Measurements from ENCODE around the gene UQCRC1. TPM values are rescaled to one million over a fixed set of nuclear protein-coding genes. Genes with fewer than 3 reads are reported as not detected.

UQCRC1 gene
- total RNA-seq, 1 donor from 2014 or later: 240 TPM

GRCh38 chr3:48588230-48588629 lies 21.2 kb downstream of the UQCRC1 start:
- H3K4me1 ChIP-seq: no peaks in the 10 kb centered on the region
- Mint-ChIP-seq H3K4me3 (no peak overlapping the region), H3K4me1 (peaks cover 4% of the 10 kb centered on the region), H3K9me3 (no peaks in the 10 kb centered on the region), H3K27me3 (ENCODE audit: insufficient read depth, low read depth) (peaks cover 5% of the 10 kb centered on the region), H3K27ac (no peak overlapping the region), H3K36me3 (no peaks in the 10 kb centered on the region)
- H2AFZ ChIP-seq (replicated peaks): no peak overlapping the region
- no peaks in the 10 kb centered on the region for H4K20me1 ChIP-seq (ENCODE audit: low read depth)
- no peaks in the 10 kb centered on the region for H3K79me2 ChIP-seq (ENCODE audit: low read depth)
- no peak overlapping the region for H3K9ac ChIP-seq
- no peak overlapping the region for H3K27ac ChIP-seq
- H3F3A ChIP-seq (ENCODE audit: low read depth): no peaks in the 10 kb centered on the region
- TF ChIP-seq EZH2 (IDR thresholded peaks at IDR 0.05) (no peak), EZH2phosphoT487 (IDR thresholded peaks at IDR 0.05) (no peak), CTCF (IDR thresholded peaks at IDR 0.05) (no peak)
- no peak overlapping the region for H3K4me2 ChIP-seq
- DNase-seq (ENCODE audit: low spot score): no peak
- H3K4me3 ChIP-seq: no peak overlapping the region
- no peaks in the 10 kb centered on the region for H3K27me3 ChIP-seq
- no peaks in the 10 kb centered on the region for H3K36me3 ChIP-seq
- no peaks in the 10 kb centered on the region for H3K9me3 ChIP-seq (ENCODE audit: low read depth)

DNA sequence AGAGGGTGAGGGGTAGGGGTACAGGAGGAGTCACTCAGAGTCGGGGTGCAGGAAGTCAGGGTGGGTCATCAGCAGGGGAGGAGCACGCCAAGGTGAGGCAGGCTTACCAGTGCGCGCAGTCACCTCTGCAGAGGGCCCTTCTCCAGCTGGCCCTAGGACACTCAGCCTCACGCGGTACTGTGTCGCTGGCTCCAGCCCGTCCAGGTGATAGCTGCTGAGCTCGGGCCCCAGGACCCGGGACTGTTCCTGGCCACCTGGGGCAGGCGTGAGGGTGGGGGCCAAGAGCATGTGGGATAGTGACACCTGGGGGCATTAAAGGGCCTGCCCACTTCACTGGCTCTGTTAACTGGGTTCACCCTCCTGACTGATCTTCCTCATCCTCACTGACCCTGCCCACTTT lies 21.8 kb downstream of the UQCRC1 start:
- H3K4me3 Mint-ChIP-seq: no peak overlapping the region

GRCh38 chr3:48585411-48585810 lies 24.0 kb downstream of the UQCRC1 start:
- Histone ChIP-seq H3F3A (ENCODE audit: low read depth) (no peaks in the 10 kb centered on the region), H3K27me3 (no peaks in the 10 kb centered on the region), H3K4me1 (no peaks in the 10 kb centered on the region), H3K4me2 (no peak overlapping the region), H3K27ac (no peak overlapping the region), H3K4me3 (no peak overlapping the region), H3K9me3 (ENCODE audit: low read depth) (no peaks in the 10 kb centered on the region), H2AFZ (replicated peaks) (no peak overlapping the region), H3K36me3 (no peaks in the 10 kb centered on the region), H4K20me1 (ENCODE audit: low read depth) (no peaks in the 10 kb centered on the region), H3K9ac (no peak overlapping the region), H3K79me2 (ENCODE audit: low read depth) (no peaks in the 10 kb centered on the region)
- Mint-ChIP-seq H3K36me3 (peaks cover 3% of the 10 kb centered on the region), H3K4me3 (no peak overlapping the region), H3K9me3 (no peaks in the 10 kb centered on the region), H3K27me3 (ENCODE audit: insufficient read depth, low read depth) (peaks cover 2% of the 10 kb centered on the region), H3K27ac (no peak overlapping the region), H3K4me1 (peaks cover 9% of the 10 kb centered on the region)
- no peak for TF ChIP-seq CTCF (IDR thresholded peaks at IDR 0.05)
- no peak for TF ChIP-seq EZH2phosphoT487 (IDR thresholded peaks at IDR 0.05)
- TF ChIP-seq EZH2 (IDR thresholded peaks at IDR 0.05): no peak
- no peak for DNase-seq (ENCODE audit: low spot score)

More for the DNA sequence above, 21.8 kb downstream of the UQCRC1 start:
- Mint-ChIP-seq H3K9me3 (no peaks in the 10 kb centered on the region), H3K4me1 (peaks cover under 1% of the 10 kb centered on the region), H3K27me3 (ENCODE audit: insufficient read depth, low read depth) (peaks cover 5% of the 10 kb centered on the region), H3K27ac (no peak overlapping the region), H3K36me3 (no peaks in the 10 kb centered on the region)
- DNase-seq (ENCODE audit: low spot score): no peak
- Histone ChIP-seq H4K20me1 (ENCODE audit: low read depth) (no peaks in the 10 kb centered on the region), H2AFZ (replicated peaks) (no peak overlapping the region), H3K4me3 (no peak overlapping the region), H3K27ac (no peak overlapping the region), H3K36me3 (no peaks in the 10 kb centered on the region), H3K79me2 (ENCODE audit: low read depth) (no peaks in the 10 kb centered on the region), H3K4me2 (no peak overlapping the region), H3K27me3 (no peaks in the 10 kb centered on the region), H3K4me1 (no peaks in the 10 kb centered on the region), H3F3A (ENCODE audit: low read depth) (no peaks in the 10 kb centered on the region), H3K9me3 (ENCODE audit: low read depth) (no peaks in the 10 kb centered on the region), H3K9ac (no peak overlapping the region)
- TF ChIP-seq EZH2phosphoT487 (IDR thresholded peaks at IDR 0.05) (no peak), CTCF (IDR thresholded peaks at IDR 0.05) (no peak)
